Measurements from ENCODE around the gene B4GALT5. TPM values are rescaled to one million over a fixed set of nuclear protein-coding genes. Genes with fewer than 3 reads are reported as not detected.
"Not testable (repeated sequence)": the region's sequence is repeated elsewhere in the genome, so short reads cannot be mapped to it uniquely, and the experiment has no call there.

B4GALT5 gene
- 10 to 100 TPM in 1 of 4 donors, 1 to 10 TPM in 3; 4.2 to 10.3 (median 7.1) TPM for total RNA-seq

- peak; percentile 30 to 89 for DNase-seq (ENCODE audit: low spot score in 2 of 2)
- WGBS, 2 donors = 8 to 13% methylated on average over 15 to 27 of the region's 70 CpGs
- intact Hi-C loops (cut with DNase I; ENCODE audit: low total_unique reads) = no loop called here
These were observed at the start of gene B4GALT5 for GRCh38 chr20:49713753-49714712. Gene B4GALT5 (minus strand): TSS chr20:49713878. CDS start chr20:49713690, 188 bp downstream.

GRCh38 chr20:49762940-49763766 is 49.5 kb upstream of the B4GALT5 start:
- no peak for TF ChIP-seq POLR2A (IDR thresholded peaks at IDR 0.05)
- TF ChIP-seq CTCF (IDR thresholded peaks at IDR 0.05) = no peak
- no peak overlapping the region for H3K4me3 ChIP-seq (ENCODE audit: low read depth, poor library complexity, severe bottlenecking)
- WGBS, 2 donors = 83 to 91% methylated on average over 12 of the region's 12 CpGs
- intact Hi-C loops (cut with DNase I; ENCODE audit: low total_unique reads) = no loop called here
- no peak for DNase-seq (ENCODE audit: low spot score in 2 of 2)

More at GRCh38 chr20:49713753-49714712, at the start of gene B4GALT5:
- no peak for TF ChIP-seq CTCF (IDR thresholded peaks at IDR 0.05)
- no peak for TF ChIP-seq POLR2A (IDR thresholded peaks at IDR 0.05)
- peak within 1 kb of the TSS; percentile 90 for H3K4me3 ChIP-seq (ENCODE audit: low read depth, poor library complexity, severe bottlenecking)

- H3K4me3 ChIP-seq (ENCODE audit: low read depth, poor library complexity, severe bottlenecking); DNase-seq (ENCODE audit: low spot score in 2 of 2); intact Hi-C loops (cut with DNase I; ENCODE audit: low total_unique reads): not testable (repeated sequence)
- 93 to 96% methylated on average over 7 of the region's 7 CpGs for WGBS, 2 donors
These were observed 48.2 kb upstream of the B4GALT5 start for GRCh38 chr20:49761888-49762287.

DNA sequence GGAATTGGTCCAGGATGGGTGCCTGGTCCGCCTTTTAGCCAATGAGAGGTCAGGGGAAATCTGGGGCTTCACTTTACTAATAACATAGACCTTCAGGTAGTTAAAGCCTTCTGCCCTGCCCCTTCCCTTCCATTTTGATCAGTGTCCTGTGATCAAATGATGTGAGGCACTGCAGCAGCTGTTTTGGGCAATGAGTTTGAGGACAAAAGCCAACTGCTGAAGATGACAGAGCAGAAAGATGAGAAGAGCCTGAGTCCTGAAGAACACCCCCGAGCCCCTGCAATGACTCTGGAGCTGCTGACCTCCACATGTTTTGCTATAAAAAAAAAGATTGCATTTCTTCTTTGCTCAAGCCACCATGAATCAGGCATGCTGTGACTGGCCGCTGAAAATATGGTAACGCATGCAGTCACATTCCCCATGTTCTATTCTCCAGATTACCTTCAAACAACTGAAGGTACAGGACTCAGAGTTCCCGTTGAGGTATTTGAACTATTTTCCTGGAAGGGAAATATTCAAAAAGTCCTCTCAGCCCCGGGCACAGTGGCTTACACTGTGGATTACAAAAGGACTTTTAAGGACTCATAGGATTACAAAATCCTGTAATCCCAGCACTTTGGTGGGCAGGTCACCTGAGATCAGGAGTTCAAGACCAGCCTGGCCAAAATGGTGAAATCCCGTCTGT is 45.7 kb upstream of the B4GALT5 start:
- DNase-seq (ENCODE audit: low spot score in 2 of 2) = no peak
- TF ChIP-seq CTCF (IDR thresholded peaks at IDR 0.05) (no peak), POLR2A (IDR thresholded peaks at IDR 0.05) (no peak)
- WGBS, 2 donors = 70 to 73% methylated on average over 7 of the region's 7 CpGs
- intact Hi-C loops (cut with DNase I; ENCODE audit: low total_unique reads) = no loop called here
- no peak overlapping the region for H3K4me3 ChIP-seq (ENCODE audit: low read depth, poor library complexity, severe bottlenecking)

- intact Hi-C loops (cut with DNase I; ENCODE audit: low total_unique reads) = no loop called here
- DNase-seq (ENCODE audit: low spot score in 2 of 2) = no peak
- WGBS, 2 donors = 77 to 87% methylated on average over 6 of the region's 6 CpGs
- no peak for TF ChIP-seq CTCF (IDR thresholded peaks at IDR 0.05)
- TF ChIP-seq POLR2A (IDR thresholded peaks at IDR 0.05) = no peak
- H3K4me3 ChIP-seq (ENCODE audit: low read depth, poor library complexity, severe bottlenecking) = no peak overlapping the region
These were observed 45.1 kb upstream of the B4GALT5 start for GRCh38 chr20:49758781-49759180.

All from lower leg skin (tissue), 4 donors.